DOHH2 (cell line): ENCODE data around the gene IGF2BP3.

Experiments used
- CTCF ChIP-seq: fragments of 200-600 bp; sonication (generic); IDR thresholded peaks from one replicate; pipeline ENCODE4 v1.5.1; 2014; ENCODE audit warnings: antibody characterized with exemption, mild to moderate bottlenecking, low read depth, low read length; ENCODE audit not compliant: poor library complexity, severe bottlenecking
- EZH2phosphoT487 ChIP-seq: fragments of 200-600 bp; sonication (generic); IDR thresholded peaks from 2 replicates; pipeline ENCODE4 v1.6.1; 2017; ENCODE audit warnings: borderline replicate concordance, mild to moderate bottlenecking, antibody characterized with exemption, low read length, moderate library complexity, mixed read lengths

DNA sequence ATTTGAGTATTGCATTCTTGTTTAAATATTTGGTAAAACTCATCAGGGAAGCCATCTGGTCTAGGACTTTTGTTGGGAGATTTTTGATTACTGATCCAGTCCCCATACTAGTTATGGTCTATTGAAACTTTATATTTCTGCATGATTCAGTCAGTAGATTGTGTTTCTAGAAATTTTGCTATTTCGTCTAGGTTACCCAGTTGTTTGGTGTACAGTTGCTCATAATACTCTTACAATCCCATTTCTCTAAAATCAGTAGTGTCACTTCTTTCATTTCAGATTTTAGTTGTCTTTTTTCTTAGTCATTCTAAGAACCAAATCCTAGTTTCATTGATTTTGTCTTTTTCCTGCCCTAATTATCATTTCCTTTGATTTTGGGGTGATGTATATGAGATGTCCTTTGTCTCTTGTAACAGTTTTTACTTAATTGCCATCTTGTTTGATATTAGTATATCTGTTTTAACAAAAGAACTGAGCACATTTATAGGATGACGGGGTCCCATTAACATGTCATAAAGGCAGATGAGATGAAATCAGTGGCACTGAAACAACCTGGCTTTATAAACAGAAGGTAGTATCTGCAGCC, 163.3 kb downstream of the IGF2BP3 start:
- no peak for TF ChIP-seq CTCF
- TF ChIP-seq EZH2phosphoT487 = no peak
